AML-193 (cell line): ENCODE data around the gene PEMT.

Source experiments
- DNase-seq, 2 experiments: peaks; one replicate each; lab custom pipeline; 2025; lab: John Stamatoyannopoulos, UW

Gene PEMT

GRCh38 chr17:17553217-17554195 is 38.0 kb downstream of the PEMT start:
- DNase-seq = no peak

GRCh38 chr17:17552351-17553216 is 38.9 kb downstream of the PEMT start:
- DNase-seq = no peak

- DNase-seq = no peak
These were observed 40.1 kb downstream of the PEMT start for GRCh38 chr17:17551361-17551760.

- DNase-seq = no peak
These were observed 41.7 kb downstream of the PEMT start for GRCh38 chr17:17549732-17550366.

- no peak for DNase-seq
These were observed 43.5 kb downstream of the PEMT start for GRCh38 chr17:17548044-17548443.

GRCh38 chr17:17547210-17547764 is 44.2 kb downstream of the PEMT start:
- no peak for DNase-seq

GRCh38 chr17:17546399-17547185 is 44.9 kb downstream of the PEMT start:
- no peak for DNase-seq

GRCh38 chr17:17545984-17546383 is 45.5 kb downstream of the PEMT start:
- DNase-seq = no peak

GRCh38 chr17:17545031-17545820 is 46.3 kb downstream of the PEMT start:
- DNase-seq = no peak

GRCh38 chr17:17542906-17543635 is 48.4 kb downstream of the PEMT start:
- DNase-seq = no peak

- DNase-seq = no peak
These were observed 49.9 kb downstream of the PEMT start for GRCh38 chr17:17541640-17542001.

- no peak for DNase-seq
These were observed 50.4 kb downstream of the PEMT start for GRCh38 chr17:17540935-17541639.

GRCh38 chr17:17540278-17540906 is 51.1 kb downstream of the PEMT start:
- no peak for DNase-seq

- no peak for DNase-seq
These were observed 51.9 kb downstream of the PEMT start for GRCh38 chr17:17539591-17539990.

GRCh38 chr17:17538417-17539391 is 52.8 kb downstream of the PEMT start:
- DNase-seq = no peak

- no peak for DNase-seq
These were observed 54.0 kb downstream of the PEMT start for GRCh38 chr17:17537311-17538099.

- no peak for DNase-seq
These were observed 54.8 kb downstream of the PEMT start for GRCh38 chr17:17536702-17537101.
